Mesenchymal stem cell (in vitro differentiated cells and primary cell): Measurements from ENCODE around the gene SAMHD1.
A peak's percentile ranks its signal among the peaks of the same experiment; 100 is the strongest.
"Not testable (repeated sequence)": the region's sequence is repeated elsewhere in the genome, so short reads cannot be mapped to it uniquely, and the experiment has no call there.

Source experiments
- DNase-seq: peaks from one replicate; pipeline ENCODE4 v3.0.0-alpha.2; 2013
- H2AFZ ChIP-seq: one replicate; pipeline ENCODE4 v1.6.1; 2013; ENCODE audit warnings: low read depth, mild to moderate bottlenecking, control low read depth, inconsistent platforms, low read length, moderate library complexity
- H2AK5ac ChIP-seq: 2 replicates; pipeline ENCODE4 v1.6.1; 2013; ENCODE audit warnings: low read length, moderate library complexity, mild to moderate bottlenecking, inconsistent platforms; ENCODE audit not compliant: severe bottlenecking
- H2BK120ac ChIP-seq: one replicate; pipeline ENCODE4 v1.6.1; 2013; ENCODE audit warnings: low read depth, mild to moderate bottlenecking, inconsistent platforms, low read length, moderate library complexity
- H2BK12ac ChIP-seq, 2 experiments: one replicate each; pipeline ENCODE4 v1.6.1; 2013; ENCODE audit warnings: inconsistent platforms in 2 of 2, low read length in 2 of 2, mild to moderate bottlenecking in 2 of 2, moderate library complexity in 2 of 2, control low read depth in 1 of 2
- H2BK15ac ChIP-seq: one replicate; pipeline ENCODE4 v1.6.1; 2013; ENCODE audit warnings: mild to moderate bottlenecking, low read depth, inconsistent platforms; ENCODE audit not compliant: poor library complexity, severe bottlenecking
- H2BK5ac ChIP-seq: 2 replicates; pipeline ENCODE4 v1.6.1; 2013; ENCODE audit warnings: low read depth, mild to moderate bottlenecking, low read length, control low read depth, inconsistent platforms; ENCODE audit not compliant: poor library complexity, severe bottlenecking
- H3K14ac ChIP-seq, 2 experiments: one replicate each; pipeline ENCODE4 v1.6.1; 2013; ENCODE audit warnings: inconsistent platforms in 2 of 2, low read length in 2 of 2, control low read depth in 1 of 2, mild to moderate bottlenecking in 1 of 2, moderate library complexity in 1 of 2
- H3K18ac ChIP-seq, 2 experiments: one replicate each; pipeline ENCODE4 v1.6.1; 2013; ENCODE audit warnings: inconsistent platforms in 2 of 2, low read length in 2 of 2, control low read depth in 1 of 2, low read depth in 1 of 2, mild to moderate bottlenecking in 1 of 2
- H3K23ac ChIP-seq, 2 experiments: one replicate each; pipeline ENCODE4 v1.6.1; 2013; ENCODE audit warnings: inconsistent platforms in 2 of 2, low read length in 2 of 2, mild to moderate bottlenecking in 2 of 2, moderate library complexity in 2 of 2, control low read depth in 1 of 2
- H3K27ac ChIP-seq: 2 replicates; pipeline ENCODE4 v1.5.1; 2013; ENCODE audit warnings: mild to moderate bottlenecking, moderate library complexity, low read length, control low read depth, inconsistent platforms; ENCODE audit not compliant: poor library complexity, severe bottlenecking
- H3K27me3 ChIP-seq, 2 experiments: 2 replicates each; pipeline versions ENCODE4 v1.6.1 to v1.7.0; 2013; ENCODE audit warnings: low read length in 2 of 2, mild to moderate bottlenecking in 2 of 2, moderate library complexity in 2 of 2, control low read depth in 1 of 2, inconsistent platforms in 1 of 2; ENCODE audit not compliant: control insufficient read depth in 1 of 2, insufficient read depth in 1 of 2
- H3K36me3 ChIP-seq, 2 experiments: 2 replicates each; pipeline versions ENCODE4 v1.6.1 to v1.7.0; 2013; ENCODE audit warnings: low read length in 2 of 2, control low read depth in 1 of 2, inconsistent platforms in 1 of 2, low read depth in 1 of 2, mild to moderate bottlenecking in 1 of 2; ENCODE audit not compliant: insufficient read depth in 2 of 2, control insufficient read depth in 1 of 2
- H3K4ac ChIP-seq, 2 experiments: one replicate each; pipeline ENCODE4 v1.6.1; 2013; ENCODE audit warnings: inconsistent platforms in 2 of 2, low read length in 2 of 2, mild to moderate bottlenecking in 2 of 2, moderate library complexity in 2 of 2, control low read depth in 1 of 2, low read depth in 1 of 2
- H3K4me1 ChIP-seq: 2 replicates; pipeline ENCODE4 v1.6.1; 2013; ENCODE audit warnings: low read depth, low read length, control low read depth; ENCODE audit not compliant: control insufficient read depth, insufficient read depth
- H3K4me2 ChIP-seq: 2 replicates; pipeline ENCODE4 v1.6.1; 2013; ENCODE audit warnings: low read length, mild to moderate bottlenecking, inconsistent platforms; ENCODE audit not compliant: poor library complexity, severe bottlenecking
- H3K4me3 ChIP-seq, 2 experiments: 2 replicates each; pipeline versions ENCODE4 v1.5.1 to v1.7.0; 2013; ENCODE audit warnings: low read length in 2 of 2, mild to moderate bottlenecking in 2 of 2, control low read depth in 1 of 2, low read depth in 1 of 2; ENCODE audit not compliant: insufficient read depth in 1 of 2
- H3K79me1 ChIP-seq: replicated peaks from 2 replicates; pipeline ENCODE4 v1.6.1; 2013; ENCODE audit warnings: mild to moderate bottlenecking, control low read depth, low read length, inconsistent platforms; ENCODE audit not compliant: poor library complexity, severe bottlenecking
- H3K9ac ChIP-seq: 2 replicates; pipeline ENCODE4 v1.7.0; 2013; ENCODE audit warnings: mild to moderate bottlenecking, low read length, moderate library complexity
- H3K9me3 ChIP-seq: 2 replicates; pipeline ENCODE4 v1.7.0; 2013; ENCODE audit warnings: mild to moderate bottlenecking, low read length; ENCODE audit not compliant: control insufficient read depth
- H4K8ac ChIP-seq: one replicate; pipeline ENCODE4 v1.6.1; 2013; ENCODE audit warnings: inconsistent platforms, mild to moderate bottlenecking, low read length, moderate library complexity
- H4K91ac ChIP-seq: one replicate; pipeline ENCODE4 v1.6.1; 2013; ENCODE audit warnings: mild to moderate bottlenecking, low read length, inconsistent platforms
- WGBS: methylation state at CpG from one replicate; pipeline ENCODE4 v1.1.7; 2013; ENCODE audit warnings: mixed read lengths; 5-methylcytosine and 5-hydroxymethylcytosine counted together

The SAMHD1 gene

GRCh38 chr20:36847009-36847709, 104.3 kb downstream of the SAMHD1 start:
- Histone ChIP-seq H3K14ac (no peak overlapping the region), H2BK12ac (peak overlapping the region in 1 of 2 experiments; percentile 79), H3K4ac (peak overlapping the region in 1 of 2 experiments; percentile 54), H3K27ac (peak overlapping the region; percentile 6), H2BK120ac (peak overlapping the region; percentile 69), H3K9me3 (no peaks in the 10 kb centered on the region), H3K18ac (peak overlapping the region; percentile 68 to 90), H3K27me3 (no peaks in the 10 kb centered on the region), H2AK5ac (no peak overlapping the region), H2BK5ac (no peak overlapping the region), H3K4me3 (no peak overlapping the region), H3K79me1 (peaks cover 12% of the 10 kb centered on the region), H3K4me2 (no peak overlapping the region), H3K4me1 (peaks cover 33% of the 10 kb centered on the region), H4K8ac (peak overlapping the region; percentile 52), H3K36me3 (peaks cover 0 to 5% of the 10 kb centered on the region in 2 experiments), H3K9ac (peak overlapping the region; percentile 80), H4K91ac (peak overlapping the region; percentile 48), H3K23ac (no peak overlapping the region), H2AFZ (no peak overlapping the region), H2BK15ac (no peak overlapping the region)
- WGBS = 59% methylated on average over 17 of the region's 18 CpGs
- peak; percentile 92 for DNase-seq

- Histone ChIP-seq H3K27ac (peak overlapping the region; percentile 12), H3K18ac (peak overlapping the region; percentile 11 to 22), H2BK5ac (peak overlapping the region; percentile 39), H3K4me3 (no peak overlapping the region), H3K14ac (peak overlapping the region in 1 of 2 experiments; percentile 14), H3K4ac (peak overlapping the region; percentile 46 to 78), H2AK5ac (peak overlapping the region; percentile 87), H3K23ac (no peak overlapping the region), H2AFZ (no peak overlapping the region), H2BK120ac (peak overlapping the region; percentile 46), H4K91ac (peak overlapping the region; percentile 65), H3K36me3 (no peaks in the 10 kb centered on the region), H3K27me3 (no peaks in the 10 kb centered on the region), H3K4me2 (no peak overlapping the region), H3K9me3 (no peaks in the 10 kb centered on the region), H3K79me1 (peaks cover 10% of the 10 kb centered on the region), H4K8ac (peak overlapping the region; percentile 33), H2BK15ac (peak overlapping the region; percentile 55), H3K9ac (peak overlapping the region; percentile 40), H2BK12ac (peak overlapping the region; percentile 1 to 14), H3K4me1 (peaks cover 39% of the 10 kb centered on the region)
- WGBS = 91% methylated on average over 10 of the region's 10 CpGs
- no peak for DNase-seq
Observed at GRCh38 chr20:36845288-36845971, 106.1 kb downstream of the SAMHD1 start.

GRCh38 chr20:36841030-36841429, 110.5 kb downstream of the SAMHD1 start:
- not testable (repeated sequence) for H4K91ac ChIP-seq, H3K4me3 ChIP-seq, H3K4me2 ChIP-seq, H4K8ac ChIP-seq, H2BK5ac ChIP-seq, H3K9ac ChIP-seq, H2BK15ac ChIP-seq, H3K9me3 ChIP-seq, H3K4ac ChIP-seq, H3K18ac ChIP-seq, H3K14ac ChIP-seq, H2BK120ac ChIP-seq, H2AFZ ChIP-seq, DNase-seq, H3K27me3 ChIP-seq, H3K23ac ChIP-seq
- peaks cover 34% of the 10 kb centered on the region for H3K4me1 ChIP-seq
- peak overlapping the region; percentile 16 for H2AK5ac ChIP-seq
- H3K79me1 ChIP-seq = peaks cover 18% of the 10 kb centered on the region
- WGBS = 98% methylated on average over 5 of the region's 9 CpGs
- peak overlapping the region; percentile 76 for H3K27ac ChIP-seq
- H3K36me3 ChIP-seq = peaks cover 12 to 26% of the 10 kb centered on the region in 2 experiments
- H2BK12ac ChIP-seq = peak overlapping the region in 1 of 2 experiments; percentile 9
